Measurements from ENCODE around the gene FAM53B. TPM values are rescaled to one million over a fixed set of nuclear protein-coding genes. Genes with fewer than 3 reads are reported as not detected.

The FAM53B gene
- total RNA-seq, 2 donors from 2014 or later: 16.6 to 21.8 TPM

DNA sequence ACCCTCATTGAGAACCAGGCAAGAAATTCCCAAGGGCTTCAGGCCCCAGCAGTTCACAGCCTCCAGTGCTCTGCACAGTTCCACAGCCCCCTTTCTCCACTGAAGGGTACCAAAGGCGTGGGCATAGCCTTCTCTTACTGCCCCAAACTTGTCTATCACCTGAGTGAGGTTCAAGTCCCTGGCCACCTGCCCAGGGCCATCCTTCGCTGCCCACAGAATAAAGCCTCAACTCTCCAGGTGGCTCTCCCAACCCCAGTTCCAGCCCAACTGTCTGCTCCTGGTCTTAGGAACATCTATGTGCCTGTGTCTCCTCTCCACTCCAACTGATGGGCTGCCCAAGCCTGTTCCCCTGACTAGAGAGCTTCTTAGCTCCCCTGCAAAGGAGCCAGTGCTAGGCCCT, 79.1 kb downstream of the FAM53B start:
- Mint-ChIP-seq H3K9me3 (no peaks in the 10 kb centered on the region), H3K27me3 (no peaks in the 10 kb centered on the region), H3K27ac (peak overlapping the region; percentile 4 to 78), H3K4me3 (no peak overlapping the region), H3K4me1 (ENCODE audit: low read depth in 2 of 2) (peaks cover 31 to 33% of the 10 kb centered on the region in 2 donors), H3K36me3 (no peaks in the 10 kb centered on the region)
- DNase-seq (ENCODE audit: low spot score) (no peak), ATAC-seq (no peak)

DNA sequence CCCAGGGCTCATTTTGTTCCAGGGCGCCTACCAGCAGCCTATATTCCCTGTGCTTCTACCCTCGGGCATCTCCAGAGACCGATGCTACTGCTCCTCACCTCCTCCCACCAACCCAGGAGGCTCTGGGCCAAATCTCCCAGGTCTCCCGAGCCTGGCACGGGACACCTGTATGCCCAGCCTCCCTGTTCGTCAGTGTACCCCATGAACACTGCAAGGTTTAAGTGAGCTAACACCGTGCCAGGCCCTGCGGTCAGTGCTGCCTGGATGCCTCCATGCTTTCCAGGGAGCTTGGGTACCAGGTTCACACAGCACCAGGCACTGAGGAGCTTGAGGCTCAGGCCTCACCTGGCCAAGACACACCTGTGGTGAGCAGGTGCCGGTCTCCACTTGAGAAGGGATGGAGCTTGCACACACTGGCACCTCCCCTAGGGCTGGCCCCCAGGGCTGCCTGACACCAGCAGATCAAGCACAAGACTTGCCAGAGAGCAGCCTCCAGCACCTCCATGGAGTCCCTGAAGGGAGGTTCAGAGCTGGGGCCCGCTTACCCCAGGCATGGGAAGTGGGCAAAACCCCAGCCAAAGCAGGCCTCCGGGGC, 80.3 kb downstream of the FAM53B start:
- peaks cover 42 to 43% of the 10 kb centered on the region in 2 donors for H3K4me1 Mint-ChIP-seq (ENCODE audit: low read depth in 2 of 2)
- H3K27ac Mint-ChIP-seq: no peak overlapping the region
- H3K4me3 Mint-ChIP-seq: no peak overlapping the region
- H3K9me3 Mint-ChIP-seq: no peaks in the 10 kb centered on the region
- no peaks in the 10 kb centered on the region for H3K36me3 Mint-ChIP-seq
- no peak for ATAC-seq
- DNase-seq (ENCODE audit: low spot score): no peak
- H3K27me3 Mint-ChIP-seq: no peaks in the 10 kb centered on the region

DNA sequence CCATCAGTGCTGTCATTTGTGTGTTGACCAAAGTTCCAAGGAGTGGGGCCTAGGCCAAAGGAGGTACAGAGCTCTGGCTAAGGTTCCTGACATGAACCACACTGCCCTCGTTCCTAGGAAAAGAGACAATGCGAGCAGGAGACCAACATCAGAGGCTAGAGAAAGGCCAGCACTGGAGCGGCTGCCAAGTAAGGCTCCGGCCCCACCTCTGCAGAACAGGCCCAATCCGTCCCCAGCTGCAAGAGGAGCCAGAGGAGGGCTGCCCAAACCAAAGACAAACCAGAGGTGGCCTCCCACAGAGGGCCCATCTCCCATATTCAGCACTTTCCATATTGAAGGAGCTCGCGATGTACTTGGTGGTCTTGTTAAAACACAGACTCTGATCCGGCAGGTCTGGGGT, 81.0 kb downstream of the FAM53B start:
- no peak overlapping the region for H3K27ac Mint-ChIP-seq
- DNase-seq (ENCODE audit: low spot score) (no peak), ATAC-seq (no peak)
- H3K36me3 Mint-ChIP-seq: no peaks in the 10 kb centered on the region
- peaks cover 46% of the 10 kb centered on the region in 2 donors for H3K4me1 Mint-ChIP-seq (ENCODE audit: low read depth in 2 of 2)
- no peaks in the 10 kb centered on the region for H3K27me3 Mint-ChIP-seq
- no peak overlapping the region for H3K4me3 Mint-ChIP-seq
- H3K9me3 Mint-ChIP-seq: no peaks in the 10 kb centered on the region

DNA sequence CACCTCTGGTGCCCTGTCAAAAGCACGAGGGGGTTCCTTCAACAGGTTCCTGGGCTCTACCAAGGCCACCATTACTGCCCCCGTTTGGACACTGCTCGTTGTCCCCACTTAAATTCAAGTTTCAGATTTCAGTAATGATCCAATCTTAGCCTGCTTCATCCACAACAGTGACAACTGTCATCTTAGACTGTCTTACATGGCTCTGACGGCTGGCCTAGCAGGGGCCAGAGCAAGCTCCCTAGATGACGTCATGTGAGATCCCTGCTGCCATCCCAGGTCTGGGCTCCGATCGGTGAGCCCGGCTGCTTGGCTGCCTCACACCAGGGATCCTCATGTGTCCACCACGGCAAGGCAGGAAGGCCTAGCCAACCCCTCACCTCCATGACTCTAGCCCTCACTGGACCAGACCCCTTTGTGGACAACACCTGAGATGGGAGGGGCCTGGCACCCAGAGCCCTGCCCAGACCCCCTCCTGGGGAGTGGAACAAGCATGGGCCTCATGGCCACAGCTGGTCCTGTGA, 82.5 kb downstream of the FAM53B start:
- peaks cover 49 to 51% of the 10 kb centered on the region in 2 donors for H3K4me1 Mint-ChIP-seq (ENCODE audit: low read depth in 2 of 2)
- H3K9me3 Mint-ChIP-seq: no peaks in the 10 kb centered on the region
- no peak for ATAC-seq
- H3K4me3 Mint-ChIP-seq: no peak overlapping the region
- H3K27ac Mint-ChIP-seq: peak overlapping the region in 1 of 2 donors; percentile 70
- no peaks in the 10 kb centered on the region for H3K27me3 Mint-ChIP-seq
- DNase-seq (ENCODE audit: low spot score): no peak
- H3K36me3 Mint-ChIP-seq: no peaks in the 10 kb centered on the region

DNA sequence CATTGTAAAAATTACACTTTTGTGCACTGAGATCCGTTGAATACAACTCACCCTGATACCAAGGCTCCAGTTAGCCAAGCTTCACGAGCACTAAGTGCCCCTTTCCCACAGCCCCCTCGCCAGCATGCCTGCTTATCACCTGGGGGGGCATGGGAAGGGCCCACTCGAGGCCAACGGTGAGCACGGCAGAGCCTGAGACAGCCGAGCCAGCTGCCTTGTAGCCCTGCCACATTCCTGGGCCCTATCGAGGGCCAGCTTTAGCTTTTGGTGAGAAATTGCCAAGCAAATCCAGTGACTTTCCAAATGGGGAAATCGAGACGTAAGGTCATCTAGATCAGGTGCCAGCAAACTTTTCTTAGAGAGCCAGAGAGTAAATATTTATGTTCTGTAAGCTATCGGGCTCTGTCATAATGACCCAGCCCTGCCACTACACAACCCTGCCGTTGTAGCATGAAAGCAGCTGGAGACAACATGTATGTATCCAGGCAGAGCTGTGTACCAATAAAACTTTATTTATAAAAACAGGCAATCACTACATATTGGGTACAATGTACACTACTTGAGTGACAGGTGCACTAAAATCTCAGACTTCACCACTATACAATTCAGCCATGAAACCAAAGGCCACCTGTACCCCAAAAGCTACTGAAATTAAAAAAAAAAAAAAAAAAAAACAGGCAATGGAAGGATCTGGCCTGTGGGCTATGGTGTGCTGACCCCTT, 83.6 kb downstream of the FAM53B start:
- Mint-ChIP-seq H3K27ac (peak overlapping the region in 1 of 2 donors; percentile 78), H3K9me3 (no peaks in the 10 kb centered on the region), H3K4me3 (no peak overlapping the region), H3K4me1 (ENCODE audit: low read depth in 2 of 2) (peaks cover 57 to 60% of the 10 kb centered on the region in 2 donors), H3K27me3 (peaks cover 0 to 2% of the 10 kb centered on the region in 2 donors), H3K36me3 (no peaks in the 10 kb centered on the region)
- DNase-seq (ENCODE audit: low spot score): no peak
- ATAC-seq: no peak

DNA sequence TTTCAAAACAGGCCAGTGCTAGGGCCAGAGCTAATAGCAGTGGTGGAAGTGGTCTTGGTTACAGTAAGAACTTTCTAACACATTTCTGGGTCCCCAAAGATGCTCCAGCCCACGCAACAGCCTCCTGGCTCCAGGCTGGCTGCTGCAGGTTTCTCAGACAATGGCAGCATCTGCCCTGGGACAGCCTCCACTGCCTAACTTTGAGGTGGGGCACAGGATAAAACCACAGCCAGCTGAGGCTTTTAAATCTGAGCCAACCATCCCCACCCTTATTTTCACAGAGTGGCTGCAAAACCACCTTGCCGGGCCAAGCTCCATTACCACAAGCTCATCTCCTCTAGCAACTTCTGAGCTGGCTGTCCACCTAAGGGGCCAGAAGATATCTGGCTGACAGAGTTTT, 84.8 kb downstream of the FAM53B start:
- Mint-ChIP-seq H3K27me3 (peaks cover 0 to 2% of the 10 kb centered on the region in 2 donors), H3K4me1 (ENCODE audit: low read depth in 2 of 2) (peaks cover 55 to 62% of the 10 kb centered on the region in 2 donors), H3K27ac (peak overlapping the region; percentile 35 to 78), H3K4me3 (peak overlapping the region; percentile 74), H3K36me3 (no peaks in the 10 kb centered on the region), H3K9me3 (no peaks in the 10 kb centered on the region)
- ATAC-seq (peak; percentile 44 to 64), DNase-seq (ENCODE audit: low spot score) (no peak)

DNA sequence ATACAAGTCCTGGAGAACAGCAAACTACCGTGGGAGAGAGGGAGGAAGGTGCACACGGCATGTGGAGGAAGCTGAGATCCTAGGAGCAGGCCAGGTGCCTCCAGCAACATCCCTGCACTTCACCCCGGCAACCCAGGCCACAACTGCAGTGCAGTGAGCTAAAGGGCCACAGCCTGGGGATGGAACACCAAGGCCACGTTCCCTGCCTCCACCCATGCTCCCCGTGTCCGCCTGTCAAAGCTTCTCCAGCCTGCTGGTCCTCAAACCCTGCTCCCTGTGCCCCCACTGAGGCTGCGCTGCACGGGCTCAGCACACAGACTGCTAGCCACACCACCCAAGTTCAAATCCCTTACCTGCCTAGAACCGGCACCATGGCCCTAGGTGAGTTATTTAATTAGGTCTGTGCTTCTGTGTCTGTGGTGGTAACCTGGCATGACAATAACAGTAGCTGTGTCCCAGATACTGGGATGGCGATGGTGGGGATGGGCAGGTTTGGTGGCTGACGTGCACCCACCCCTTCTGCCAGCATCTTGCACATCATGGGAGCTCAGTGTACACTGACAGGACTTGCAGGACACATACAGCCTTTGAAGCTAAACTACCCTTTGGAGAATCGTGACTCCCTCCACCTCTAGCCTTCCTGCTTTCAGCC, 85.5 kb downstream of the FAM53B start:
- peaks cover 55 to 62% of the 10 kb centered on the region in 2 donors for H3K4me1 Mint-ChIP-seq (ENCODE audit: low read depth in 2 of 2)
- ATAC-seq (no peak), DNase-seq (ENCODE audit: low spot score) (no peak)
- no peaks in the 10 kb centered on the region for H3K36me3 Mint-ChIP-seq
- peak overlapping the region; percentile 74 for H3K4me3 Mint-ChIP-seq
- H3K27ac Mint-ChIP-seq: peak overlapping the region; percentile 78 to 81
- no peaks in the 10 kb centered on the region for H3K9me3 Mint-ChIP-seq
- peaks cover 0 to 2% of the 10 kb centered on the region in 2 donors for H3K27me3 Mint-ChIP-seq

DNA sequence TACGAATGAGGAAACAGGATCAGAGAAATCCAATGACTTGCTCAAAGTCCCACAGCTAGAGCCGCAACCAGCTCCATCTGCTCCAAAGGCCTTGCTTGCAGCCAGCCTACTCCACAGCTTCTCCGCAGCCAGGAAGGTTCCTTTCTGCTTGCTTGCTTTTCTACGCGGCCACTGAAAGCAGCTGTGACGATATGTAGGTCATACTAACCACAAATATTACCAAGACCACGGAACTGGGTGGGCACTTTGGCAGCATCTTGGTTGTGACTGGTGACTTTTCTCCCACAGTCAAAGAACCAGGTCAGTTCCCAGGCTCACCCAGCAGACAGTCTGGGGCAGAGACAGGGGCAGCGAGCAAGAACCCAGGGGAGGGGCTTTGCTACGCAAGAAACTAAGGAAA, 86.4 kb downstream of the FAM53B start:
- Mint-ChIP-seq H3K9me3 (no peaks in the 10 kb centered on the region), H3K27me3 (peaks cover 0 to 2% of the 10 kb centered on the region in 2 donors), H3K4me1 (ENCODE audit: low read depth in 2 of 2) (peaks cover 52 to 62% of the 10 kb centered on the region in 2 donors), H3K27ac (peak overlapping the region; percentile 78 to 81), H3K4me3 (peak overlapping the region; percentile 74), H3K36me3 (no peaks in the 10 kb centered on the region)
- DNase-seq (ENCODE audit: low spot score) (no peak), ATAC-seq (peak; percentile 48 to 63)

DNA sequence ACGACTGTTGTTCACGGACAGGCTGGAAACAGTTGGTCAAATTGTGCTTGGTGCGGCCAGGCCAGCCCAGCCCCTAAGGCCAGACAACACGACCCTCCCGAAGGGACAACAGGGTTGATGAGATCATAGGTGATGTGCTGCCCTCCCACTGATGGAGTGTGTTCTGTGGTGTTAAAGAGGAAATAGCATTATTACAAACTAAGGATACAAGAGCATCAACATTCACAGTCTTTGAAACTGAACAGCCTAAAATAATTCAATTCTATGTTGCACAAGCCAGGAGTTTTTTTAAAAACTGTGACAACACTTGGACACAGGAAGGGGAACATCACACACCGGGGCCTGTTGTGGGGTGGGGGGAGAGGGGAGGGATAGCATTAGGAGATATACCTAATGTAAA, 87.6 kb downstream of the FAM53B start:
- DNase-seq (ENCODE audit: low spot score) (no peak), ATAC-seq (no peak)
- peaks cover 53 to 66% of the 10 kb centered on the region in 2 donors for H3K4me1 Mint-ChIP-seq (ENCODE audit: low read depth in 2 of 2)

DNA sequence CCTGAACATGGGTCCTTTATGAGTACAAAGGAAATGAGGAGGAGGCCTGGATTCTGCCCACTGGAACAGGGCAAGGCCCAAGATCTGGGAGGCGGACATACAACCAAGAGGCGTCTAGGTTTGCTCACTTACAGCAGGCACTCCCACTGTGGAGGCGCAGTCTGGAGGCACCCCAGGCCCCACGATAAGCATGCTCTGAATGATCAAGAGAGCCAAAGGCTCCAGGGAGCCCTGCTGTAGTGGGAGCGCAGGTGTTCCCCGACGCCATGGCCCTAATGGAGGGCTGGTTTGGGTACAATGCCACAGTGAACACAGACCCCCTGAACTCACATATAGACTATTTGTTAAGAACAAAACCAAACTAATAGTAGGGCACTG, 88.1 kb downstream of the FAM53B start:
- Mint-ChIP-seq H3K27me3 (peaks cover 0 to 2% of the 10 kb centered on the region in 2 donors), H3K27ac (peak overlapping the region; percentile 64 to 82), H3K4me1 (ENCODE audit: low read depth in 2 of 2) (peaks cover 55 to 66% of the 10 kb centered on the region in 2 donors), H3K36me3 (no peaks in the 10 kb centered on the region), H3K9me3 (no peaks in the 10 kb centered on the region), H3K4me3 (peak overlapping the region; percentile 53)
- DNase-seq (ENCODE audit: low spot score) (no peak), ATAC-seq (no peak)

More for the DNA sequence above, 87.6 kb downstream of the FAM53B start:
- Mint-ChIP-seq H3K27ac (peak overlapping the region in 1 of 2 donors; percentile 64), H3K27me3 (peaks cover 0 to 2% of the 10 kb centered on the region in 2 donors), H3K4me3 (peak overlapping the region; percentile 53), H3K36me3 (no peaks in the 10 kb centered on the region), H3K9me3 (no peaks in the 10 kb centered on the region)

DNA sequence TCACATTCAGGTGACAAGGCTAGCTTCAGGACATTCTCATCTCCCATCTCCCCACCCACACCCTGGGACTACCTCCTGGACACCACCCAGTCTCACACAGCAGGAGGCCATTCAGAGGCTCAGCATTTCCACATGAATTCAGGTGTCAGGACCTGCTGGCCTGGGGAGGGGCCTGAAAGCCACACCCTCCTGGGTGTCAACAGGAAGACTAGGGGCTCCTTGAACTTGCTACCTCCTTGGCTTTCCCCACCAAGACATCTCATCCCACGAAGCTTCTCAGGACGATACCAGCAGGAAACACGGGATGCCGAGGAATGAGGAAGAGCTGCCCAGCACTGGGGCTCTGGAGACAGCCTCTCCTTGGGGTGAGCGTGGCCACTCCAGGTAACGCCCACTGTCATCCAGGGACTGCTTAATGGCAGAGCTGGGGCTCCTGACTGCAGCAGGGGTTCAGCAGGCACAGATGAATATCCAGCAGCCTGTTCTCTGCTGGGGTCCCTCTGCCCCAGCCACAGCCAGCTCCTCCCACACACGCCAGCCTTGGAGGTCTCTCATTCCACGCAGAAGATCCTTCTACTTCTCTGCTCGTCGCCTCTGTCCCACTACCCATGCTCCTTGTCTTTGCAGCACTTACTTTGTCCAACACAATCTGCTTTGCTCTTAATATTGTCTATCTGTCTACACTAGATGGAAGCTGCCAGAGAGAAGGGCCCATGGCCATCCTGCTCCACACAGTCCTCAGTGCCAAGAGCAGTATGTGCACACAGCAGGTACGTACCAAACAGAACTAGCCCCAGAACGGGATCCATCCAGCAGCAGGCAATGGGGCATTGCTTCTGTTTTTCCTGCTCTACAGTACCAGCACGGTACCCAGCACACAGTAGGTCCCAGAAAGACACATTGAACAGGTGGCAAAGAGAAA, 88.7 kb downstream of the FAM53B start:
- no peaks in the 10 kb centered on the region for H3K36me3 Mint-ChIP-seq
- H3K9me3 Mint-ChIP-seq: no peaks in the 10 kb centered on the region
- peak overlapping the region; percentile 64 to 82 for H3K27ac Mint-ChIP-seq
- DNase-seq (ENCODE audit: low spot score): no peak
- H3K27me3 Mint-ChIP-seq: peaks cover 0 to 2% of the 10 kb centered on the region in 2 donors
- ATAC-seq: no peak
- peak overlapping the region; percentile 14 for H3K4me3 Mint-ChIP-seq
- peaks cover 59 to 70% of the 10 kb centered on the region in 2 donors for H3K4me1 Mint-ChIP-seq (ENCODE audit: low read depth in 2 of 2)

DNA sequence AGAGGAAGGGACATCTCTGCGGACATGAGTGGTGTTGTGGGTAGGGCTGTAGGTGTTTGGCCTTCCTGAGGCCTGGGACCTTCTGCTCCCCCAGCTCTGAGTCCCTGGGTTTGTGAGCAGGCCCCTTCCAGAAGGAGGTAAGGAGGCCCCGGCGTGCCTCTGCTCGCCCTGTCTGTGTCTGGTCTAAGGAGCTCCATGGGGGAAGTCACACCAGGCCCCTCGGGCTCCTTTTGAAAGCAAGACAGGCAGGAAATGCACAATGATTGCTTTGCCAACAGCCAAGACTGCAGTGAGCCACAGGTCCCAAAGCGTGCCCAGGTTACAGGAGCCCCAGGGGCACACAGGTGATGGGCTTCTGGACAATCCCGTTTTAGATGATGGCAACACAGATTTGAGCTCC, 89.5 kb downstream of the FAM53B start:
- no peaks in the 10 kb centered on the region for H3K36me3 Mint-ChIP-seq
- H3K27me3 Mint-ChIP-seq: peaks cover 0 to 2% of the 10 kb centered on the region in 2 donors
- H3K4me3 Mint-ChIP-seq: no peak overlapping the region
- peak overlapping the region in 1 of 2 donors; percentile 64 for H3K27ac Mint-ChIP-seq
- no peaks in the 10 kb centered on the region for H3K9me3 Mint-ChIP-seq
- ATAC-seq: no peak
- no peak for DNase-seq (ENCODE audit: low spot score)
- peaks cover 60 to 70% of the 10 kb centered on the region in 2 donors for H3K4me1 Mint-ChIP-seq (ENCODE audit: low read depth in 2 of 2)

Measured in natural killer cell treated with Interleukin-12 subunit alpha and Interleukin-12 subunit beta and Interleukin-15 and Interleukin-18, amount 100 ng/mL, for 72 hours (primary cell).